GM18498 (cell line): ENCODE results near the gene UGCG.
"Not testable (repeated sequence)": the region's sequence is repeated elsewhere in the genome, so short reads cannot be mapped to it uniquely, and the experiment has no call there.

Experiments
- ATAC-seq: cut with Tn5 transposase; IDR thresholded peaks from one replicate; pipeline ENCODE4 v1.9.1; 2021; ENCODE audit warnings: mild to moderate bottlenecking, moderate library complexity; ENCODE audit not compliant: unreplicated experiment

The UGCG gene

DNA sequence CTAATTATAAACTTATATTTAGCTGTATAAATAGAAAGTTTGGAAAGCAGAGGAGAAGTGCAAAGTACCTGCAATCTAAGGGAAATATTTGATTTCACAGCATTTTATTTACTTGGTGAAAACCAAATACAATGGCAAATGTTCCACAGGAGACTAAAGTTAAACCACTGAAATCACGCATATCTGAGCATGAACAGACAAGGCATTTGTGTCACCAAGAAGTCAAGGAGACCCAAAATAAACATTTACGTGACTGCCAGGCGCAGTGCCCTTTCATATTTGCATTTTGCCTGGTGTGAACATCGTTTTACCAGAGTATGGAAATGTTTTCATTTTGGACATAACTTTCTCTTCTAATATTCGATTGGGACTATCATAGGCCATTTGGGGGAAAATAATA, 20.6 kb downstream of the UGCG start:
- no peak for ATAC-seq

DNA sequence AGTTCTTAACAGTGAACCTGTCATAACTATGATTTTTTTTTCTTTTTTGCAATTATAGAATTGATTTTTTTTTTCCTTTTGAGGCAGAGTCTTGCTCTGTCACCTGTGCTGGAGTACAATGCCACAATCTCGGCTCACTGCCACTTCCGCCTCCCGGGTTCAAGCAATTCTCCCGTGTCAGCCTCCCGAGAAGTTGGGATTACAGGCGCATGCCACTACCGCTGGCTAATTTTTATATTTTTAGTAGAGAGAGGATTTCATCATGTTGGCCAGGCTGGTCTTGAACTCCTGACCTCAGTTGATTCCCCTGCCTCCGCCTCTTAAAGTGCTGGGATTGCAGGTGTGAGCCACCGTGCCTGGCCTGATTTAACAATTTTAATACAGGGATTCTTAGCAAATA, 21.4 kb downstream of the UGCG start:
- no peak for ATAC-seq

DNA sequence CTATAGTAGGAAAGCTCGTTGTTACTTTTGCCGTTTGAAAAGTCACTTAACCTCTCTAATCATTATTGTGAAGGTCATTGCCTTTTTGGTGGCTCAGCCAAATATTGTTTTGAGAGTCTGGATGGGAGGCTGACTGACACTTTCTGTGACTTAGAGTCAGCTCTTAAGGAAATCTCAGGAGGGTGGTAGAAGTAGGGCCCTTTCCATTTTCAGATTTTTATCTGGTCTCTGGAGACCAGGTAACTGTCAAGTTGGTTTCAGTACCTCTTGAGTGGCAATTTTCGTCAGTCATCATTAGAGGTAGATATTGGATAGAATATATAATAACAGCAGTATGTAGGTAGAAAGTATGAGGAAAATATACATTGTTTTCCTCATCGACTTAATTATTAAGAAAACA, 23.3 kb downstream of the UGCG start:
- no peak for ATAC-seq

DNA sequence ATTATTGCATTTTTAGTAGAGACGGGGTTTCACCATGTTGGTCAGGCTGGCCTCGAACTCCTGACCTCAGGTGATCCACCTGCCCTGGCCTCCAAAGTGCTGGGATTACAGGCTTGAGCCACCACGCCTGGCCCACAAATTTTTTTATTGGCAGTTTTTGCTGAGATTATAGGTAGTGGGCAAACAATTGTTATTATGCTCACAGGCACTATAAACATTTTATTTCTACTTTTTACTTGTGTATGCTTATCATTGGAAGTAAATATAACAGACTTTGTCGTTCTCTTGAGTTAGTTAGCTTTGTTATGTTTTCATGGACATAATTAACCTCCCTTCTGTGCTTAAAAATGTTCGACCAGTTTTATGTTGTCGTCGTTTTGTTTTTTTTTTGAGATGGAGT, 23.9 kb downstream of the UGCG start:
- no peak for ATAC-seq

DNA sequence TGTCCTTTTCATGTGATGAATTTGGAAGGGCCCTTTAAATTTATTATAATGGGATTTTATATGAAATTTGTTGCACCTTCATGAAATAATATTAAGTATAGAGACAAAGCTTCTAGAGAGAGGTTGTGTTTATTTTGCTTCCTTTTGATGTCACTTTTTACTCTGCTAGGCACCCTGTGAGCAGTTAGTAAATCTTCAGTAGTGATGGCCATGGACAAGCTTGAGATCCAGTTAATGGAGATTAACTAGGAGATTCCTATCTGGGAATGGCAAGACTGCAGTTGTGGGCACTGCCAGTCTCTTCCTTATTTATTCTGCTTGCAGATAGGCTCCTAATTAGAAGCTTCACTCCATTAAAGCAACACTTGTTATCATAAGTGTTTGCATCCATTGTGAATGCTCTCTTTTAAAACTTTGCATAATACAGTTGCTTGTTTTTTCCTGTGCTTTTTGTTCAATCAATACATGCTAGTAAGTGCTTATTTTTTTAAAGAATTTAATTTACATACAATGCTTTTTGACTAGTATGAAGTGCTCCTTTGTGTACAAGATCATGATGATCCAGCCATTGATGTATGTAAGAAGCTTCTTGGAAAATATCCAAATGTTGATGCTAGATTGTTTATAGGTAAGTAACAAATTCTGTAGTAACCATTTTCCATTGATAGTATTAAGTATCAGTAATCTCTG, 25.9 kb downstream of the UGCG start:
- no peak for ATAC-seq

DNA sequence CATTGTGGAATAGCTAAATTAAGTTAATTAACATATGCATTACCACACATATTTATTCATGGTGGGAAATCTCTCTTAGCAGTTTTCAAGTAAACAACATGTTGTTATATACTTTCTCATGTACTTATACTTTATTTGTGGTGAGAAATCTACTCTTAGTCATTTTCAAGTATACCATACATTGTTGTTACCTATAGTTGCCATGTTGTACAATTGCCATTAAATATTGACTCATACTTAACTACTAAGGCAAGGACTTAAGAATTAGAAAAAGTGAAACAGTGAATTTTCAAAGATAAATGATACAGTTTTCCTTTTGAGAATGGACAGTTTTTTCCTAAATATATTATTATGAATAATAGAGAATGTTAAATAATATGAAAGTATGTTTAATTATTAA, 27.7 kb downstream of the UGCG start:
- no peak for ATAC-seq

DNA sequence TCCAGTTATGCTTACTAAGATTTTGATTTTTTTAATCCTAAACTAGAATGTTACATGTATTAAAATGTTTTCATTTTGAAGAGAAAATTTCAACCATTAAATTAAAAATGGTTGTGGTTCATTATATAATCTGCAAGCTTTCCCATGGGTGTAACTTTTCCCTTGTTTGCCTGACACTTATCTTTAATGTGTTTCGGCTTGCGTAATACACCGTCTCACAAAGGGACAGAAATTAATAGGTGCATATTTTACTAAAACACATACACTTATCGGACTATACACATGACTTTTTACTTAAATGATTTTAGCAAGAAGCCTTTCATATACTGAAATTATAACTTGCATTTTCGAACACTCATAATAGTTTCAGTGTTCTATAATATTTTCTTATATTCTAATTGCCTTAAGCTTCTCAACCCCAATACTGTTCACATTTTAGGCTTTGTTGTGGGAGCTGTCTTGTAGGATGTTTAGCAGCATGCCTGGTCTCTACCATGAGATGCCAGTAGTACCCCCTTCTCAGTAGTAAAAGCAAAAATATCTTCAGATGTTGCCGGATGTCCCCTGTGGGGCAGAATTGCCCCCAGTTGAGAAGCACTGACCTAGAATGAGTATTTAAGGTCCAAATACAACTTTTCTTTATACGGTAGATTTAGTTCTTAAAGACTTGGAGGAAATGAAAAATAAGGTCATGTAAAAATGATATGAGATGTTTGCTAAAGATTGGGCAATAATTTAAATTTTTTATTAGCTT, 28.6 kb downstream of the UGCG start:
- ATAC-seq = no peak

DNA sequence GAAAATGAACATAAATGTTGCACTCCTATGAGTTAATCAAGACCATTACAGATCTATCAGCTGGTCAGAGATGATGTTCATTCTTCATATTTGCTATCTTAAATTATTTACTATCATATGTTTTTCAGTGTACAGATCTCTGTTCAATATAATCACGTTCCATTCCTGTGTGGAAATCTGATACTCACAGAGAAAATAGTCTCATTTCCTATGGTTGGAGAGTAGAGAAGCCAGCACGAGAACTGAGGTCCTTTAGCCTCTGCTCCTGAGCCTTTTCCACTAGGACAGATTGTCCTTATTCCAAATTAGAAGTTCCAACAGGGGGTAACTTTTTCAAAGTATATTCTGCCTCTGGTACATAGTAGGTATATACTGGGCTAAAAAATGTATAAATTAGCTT, 29.2 kb downstream of the UGCG start:
- ATAC-seq = no peak

DNA sequence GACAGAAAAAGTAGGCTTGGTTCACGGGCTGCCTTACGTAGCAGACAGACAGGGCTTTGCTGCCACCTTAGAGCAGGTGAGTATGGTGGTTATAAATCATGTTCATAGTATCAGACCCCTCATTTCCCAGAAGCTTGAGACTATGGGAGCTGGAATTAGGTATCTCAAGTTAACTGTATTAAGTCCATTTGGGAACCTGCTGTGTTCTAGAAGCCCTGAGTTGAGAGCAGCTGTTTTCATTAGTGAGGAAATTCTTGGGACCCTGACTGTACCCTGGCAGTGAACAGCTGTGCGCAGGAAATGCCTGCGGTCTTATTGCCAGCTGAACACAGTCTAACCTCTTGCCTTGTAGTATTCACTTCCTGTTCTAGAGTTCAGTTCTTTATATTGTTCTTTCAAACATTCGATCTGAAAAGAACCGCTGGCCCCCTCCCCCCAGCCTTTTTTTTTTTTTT, 29.8 kb downstream of the UGCG start:
- ATAC-seq = peak; percentile 99

DNA sequence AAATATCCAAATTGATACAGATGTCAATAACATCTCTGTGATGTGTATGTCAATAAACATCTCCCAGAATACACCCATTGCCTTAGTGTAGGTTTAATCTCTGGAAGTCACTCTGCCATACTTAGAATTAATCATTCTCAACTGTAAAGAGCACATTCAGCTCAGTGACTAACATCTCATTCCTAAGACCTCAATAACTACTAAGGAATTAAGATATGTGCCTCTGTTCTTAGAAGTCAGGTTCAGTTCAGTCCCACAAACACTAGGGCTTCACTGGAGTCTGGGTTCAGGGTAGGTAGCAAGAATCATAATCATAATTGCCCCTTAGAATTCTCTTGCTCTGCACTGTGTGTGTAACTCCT, 31.7 kb downstream of the UGCG start:
- ATAC-seq = no peak

DNA sequence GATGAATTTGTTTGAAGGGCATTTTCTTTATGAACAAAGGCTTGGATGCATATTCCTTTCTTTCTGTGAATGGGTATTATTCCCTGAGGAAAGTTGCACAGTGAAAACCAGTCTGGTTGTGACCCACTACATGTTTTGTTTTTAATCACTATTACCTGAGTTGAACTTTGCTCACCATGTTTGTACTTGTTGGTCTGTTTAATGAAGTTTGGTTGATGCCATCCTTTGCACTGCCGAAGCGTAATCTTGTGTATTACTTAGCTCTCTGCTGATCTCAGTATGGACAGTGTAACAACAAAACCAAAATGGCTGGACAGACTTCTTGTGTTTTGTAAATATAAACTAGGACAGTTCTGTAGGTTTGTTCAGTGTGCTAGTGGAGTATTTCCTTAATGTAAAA, 38.1 kb downstream of the UGCG start:
- no peak for ATAC-seq

DNA sequence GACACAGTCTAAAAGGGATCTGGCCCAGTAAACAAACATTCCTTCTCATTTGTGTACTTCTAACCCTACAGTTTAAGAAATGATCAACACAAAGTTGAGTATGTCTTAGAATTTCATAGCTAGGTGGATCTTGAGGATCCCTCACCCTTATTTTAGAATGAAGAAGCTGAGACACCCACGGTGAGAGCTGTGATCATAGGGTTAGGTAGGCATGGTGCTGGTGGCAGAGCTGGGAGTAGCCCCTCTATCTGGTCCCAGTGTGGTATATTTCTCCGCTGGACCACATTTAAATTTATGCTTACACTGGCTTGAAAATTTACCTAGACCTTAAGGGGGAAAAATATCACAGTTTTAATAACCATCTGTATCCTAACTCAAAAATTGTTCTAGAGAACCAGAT, 39.8 kb downstream of the UGCG start:
- no peak for ATAC-seq

DNA sequence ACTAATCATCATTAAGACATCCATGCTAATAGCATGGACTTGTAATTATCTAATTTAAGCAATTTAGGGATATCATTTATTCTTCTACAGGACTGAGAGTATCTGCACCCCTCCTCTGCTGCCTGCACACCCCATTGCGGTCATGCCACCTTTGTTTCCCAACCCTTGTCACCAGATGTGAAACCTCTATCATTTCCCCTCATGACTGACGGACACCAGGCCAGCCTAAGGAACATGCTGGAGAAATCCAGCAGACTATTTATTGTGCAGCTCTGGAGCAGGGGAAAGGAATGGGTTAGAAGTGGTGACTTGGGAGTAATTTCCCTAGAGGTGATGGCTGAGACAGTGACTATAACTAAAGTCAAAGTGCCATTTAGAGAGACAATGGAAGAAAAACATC, 40.7 kb downstream of the UGCG start:
- ATAC-seq = no peak

DNA sequence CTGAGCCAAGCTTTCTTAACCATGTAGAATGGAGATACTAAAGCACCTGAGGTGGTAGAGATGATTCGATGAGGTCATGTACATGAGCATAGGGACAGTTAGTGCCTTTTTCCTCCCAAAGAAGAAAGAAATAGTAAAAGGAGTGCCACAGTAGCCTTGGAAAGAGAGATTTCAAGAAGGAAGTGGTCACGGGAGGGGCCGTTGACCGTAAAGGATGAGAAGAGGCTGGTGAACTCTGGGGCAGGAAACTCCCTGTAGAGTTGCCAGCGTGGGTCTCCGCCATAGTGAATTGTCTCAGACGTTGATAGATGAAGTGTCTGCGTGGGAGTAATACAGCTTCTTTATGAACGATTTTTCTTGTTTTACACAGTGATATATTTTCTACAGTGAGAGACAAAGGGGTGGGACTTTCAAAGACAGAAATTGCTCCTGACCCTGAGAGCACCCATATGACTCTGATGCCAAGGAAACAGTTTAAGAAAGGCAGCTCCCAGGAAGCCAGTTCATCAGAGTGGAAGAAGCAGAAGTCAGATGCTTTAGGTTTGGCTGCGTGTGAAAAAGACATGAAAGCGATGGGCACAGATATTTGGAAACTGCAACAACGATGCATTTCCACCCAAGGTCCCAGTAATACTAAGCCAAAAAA, 41.3 kb downstream of the UGCG start:
- ATAC-seq = peak; percentile 83

DNA sequence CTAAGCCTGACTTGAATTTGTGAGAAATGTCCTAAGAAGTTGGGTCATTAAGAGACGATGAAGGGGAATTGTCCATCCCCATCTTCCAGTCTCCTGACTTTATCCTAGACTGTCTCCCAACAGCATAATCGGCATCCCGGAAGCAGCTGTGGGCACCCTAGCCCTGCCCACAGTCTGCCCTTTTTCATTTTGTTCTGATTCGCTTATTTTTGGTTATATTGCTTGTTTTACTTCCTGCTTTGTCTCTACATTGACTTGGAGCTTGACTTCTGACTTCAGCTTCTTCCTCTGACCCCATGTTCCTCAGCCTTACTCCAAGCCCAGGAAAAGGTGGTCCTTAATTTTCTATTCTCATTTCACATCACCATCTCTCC, 41.8 kb downstream of the UGCG start:
- ATAC-seq = peak; percentile 19

DNA sequence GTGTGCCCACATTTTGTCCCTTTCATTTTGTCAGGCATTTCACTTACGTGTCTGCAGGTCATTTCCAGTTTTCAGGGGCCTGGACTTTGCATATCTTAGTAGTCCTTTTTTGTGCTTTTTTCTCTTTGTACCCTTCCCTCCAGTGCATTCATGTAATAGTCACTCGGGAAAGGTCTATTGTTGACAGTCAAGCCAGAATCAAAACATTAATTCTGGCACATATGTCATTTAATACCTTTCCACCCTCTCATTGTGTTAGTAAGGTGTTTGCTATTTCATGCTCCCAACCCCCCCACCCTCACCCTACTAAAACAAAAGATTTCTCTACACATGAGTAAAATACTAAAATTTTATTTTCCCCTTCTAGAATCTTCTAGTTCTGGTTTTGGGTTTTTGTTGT, 42.7 kb downstream of the UGCG start:
- no peak for ATAC-seq

DNA sequence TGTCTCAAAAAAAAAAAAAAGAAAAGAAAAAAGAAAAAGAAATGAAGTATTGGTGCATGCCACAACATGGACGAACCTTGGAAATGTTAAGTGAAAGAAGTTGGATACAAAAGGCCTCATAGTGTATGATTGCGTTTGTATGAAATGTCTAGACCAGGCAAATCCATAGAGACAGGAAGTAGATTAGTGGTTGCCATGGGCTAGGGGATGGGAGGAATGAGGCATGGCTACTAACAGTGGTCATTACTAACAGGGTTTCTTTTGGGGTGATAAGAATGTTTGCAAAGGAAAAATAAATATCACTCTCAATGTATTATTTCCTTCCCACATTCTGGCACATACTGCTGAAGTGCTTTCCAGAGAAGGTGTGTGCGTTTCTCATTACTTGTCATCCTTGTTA, 44.1 kb downstream of the UGCG start:
- no peak for ATAC-seq

DNA sequence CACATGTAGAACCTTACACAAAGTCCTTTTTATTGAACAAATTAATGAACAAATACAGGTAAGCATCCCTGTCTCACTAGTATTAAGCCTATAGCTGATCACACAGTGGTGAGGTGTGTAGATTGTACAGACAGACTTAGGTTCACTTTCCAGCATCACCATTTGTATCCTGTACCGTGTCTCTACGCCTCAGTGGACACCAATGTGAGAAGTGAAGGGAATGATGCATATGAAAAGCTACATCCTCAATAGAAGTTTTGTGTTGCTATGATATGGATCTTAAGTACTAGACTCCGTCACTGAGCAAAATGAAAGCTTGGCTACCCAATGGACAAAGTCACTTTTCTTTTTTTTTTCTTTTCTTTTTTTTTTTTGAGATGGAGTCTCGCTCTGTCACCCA, 46.6 kb downstream of the UGCG start:
- ATAC-seq = no peak

DNA sequence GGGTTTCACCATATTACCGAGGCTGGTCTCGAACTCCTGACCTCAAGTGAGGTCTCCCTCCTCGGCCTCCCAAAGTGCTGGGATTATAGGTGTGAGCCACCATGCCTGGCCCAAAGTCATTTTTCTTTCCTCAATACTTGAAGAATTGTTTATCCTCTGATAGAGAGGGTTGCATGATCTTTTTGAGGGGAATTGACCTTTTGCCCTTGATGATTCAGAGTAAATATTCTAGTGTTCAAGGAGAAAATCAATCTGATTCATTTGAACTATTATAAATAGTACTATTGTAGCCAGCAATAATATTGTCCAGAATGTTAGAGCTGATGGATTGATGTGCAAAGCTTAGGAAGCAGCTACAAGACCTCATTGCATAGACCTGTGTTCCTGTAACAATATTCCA, 47.1 kb downstream of the UGCG start:
- no peak for ATAC-seq

DNA sequence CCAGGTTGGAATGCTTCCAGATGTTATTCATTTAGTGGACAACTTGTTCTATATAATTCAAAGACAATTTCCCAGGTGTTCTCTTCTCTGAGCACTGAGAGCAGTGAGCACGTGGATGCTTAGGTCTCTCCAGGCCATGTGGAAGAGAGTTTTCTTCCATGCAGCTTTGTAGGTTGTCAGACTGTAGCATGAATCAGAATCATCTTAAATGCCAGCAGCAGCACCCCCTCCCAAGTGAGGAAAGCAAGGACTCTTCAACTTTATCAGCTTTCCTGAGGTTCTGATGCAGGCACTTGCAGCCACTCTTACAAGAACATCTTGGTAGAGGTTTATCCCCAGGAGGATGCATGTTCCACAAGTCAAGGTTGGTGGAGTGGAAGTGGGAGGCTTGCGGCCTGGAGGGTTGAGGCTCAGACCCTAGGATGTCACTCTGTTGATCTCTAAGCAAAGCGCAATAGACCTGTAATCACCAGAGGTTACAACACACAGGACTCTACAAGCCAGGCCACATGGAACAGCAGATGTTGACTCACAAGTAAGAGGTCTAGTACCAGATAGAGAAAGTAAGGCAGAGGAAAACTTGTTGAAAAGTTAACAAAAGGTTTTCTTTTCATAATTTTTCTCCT, 47.7 kb downstream of the UGCG start:
- no peak for ATAC-seq

DNA sequence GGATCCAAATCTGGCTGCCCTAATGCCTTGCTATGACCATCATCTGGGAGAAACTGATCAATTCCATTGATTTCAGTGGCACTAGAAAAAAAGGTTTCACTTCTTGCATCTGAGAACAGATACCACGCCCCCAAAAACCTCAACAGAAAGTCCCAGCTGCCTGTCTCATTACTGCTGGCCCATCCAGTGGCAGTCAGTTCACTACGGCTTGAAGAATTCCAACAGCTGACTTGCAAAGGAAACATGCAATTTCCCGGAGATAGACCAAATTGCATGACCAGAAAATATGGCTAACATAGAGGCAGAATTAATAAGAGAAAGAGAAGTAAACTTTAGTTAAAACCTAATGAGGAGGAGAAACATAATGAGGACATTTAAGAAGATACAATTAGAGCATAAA, 48.6 kb downstream of the UGCG start:
- ATAC-seq = peak; percentile 81

DNA sequence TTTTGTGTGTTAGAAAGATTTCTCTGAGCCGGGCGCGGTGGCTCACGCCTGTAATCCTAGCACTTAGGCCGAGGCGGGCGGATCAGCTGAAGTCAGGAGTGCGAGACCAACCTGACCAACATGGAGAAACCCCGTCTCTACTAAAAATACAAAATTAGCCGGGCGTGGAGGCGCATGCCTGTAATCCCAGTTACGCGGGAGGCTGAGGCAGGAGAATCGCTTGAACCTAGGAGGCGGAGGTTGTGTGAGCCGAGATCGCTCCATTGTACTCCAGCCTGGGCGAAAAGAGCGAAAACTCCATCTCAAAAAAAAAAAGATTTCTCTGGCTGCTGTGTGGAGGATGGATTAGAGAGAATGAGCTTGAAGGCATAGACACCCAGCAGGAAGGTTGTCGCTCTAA, 51.5 kb downstream of the UGCG start:
- ATAC-seq = not testable (repeated sequence)
